Activated CD8-positive, alpha-beta T cell treated with anti-CD3 and anti-CD28 coated beads for 36 hours (primary cell): Measurements from ENCODE around the gene CD320. TPM values are rescaled to one million over a fixed set of nuclear protein-coding genes. Genes with fewer than 3 reads are reported as not detected.
"Not testable (repeated sequence)": the region's sequence is repeated elsewhere in the genome, so short reads cannot be mapped to it uniquely, and the experiment has no call there.

ENCODE experiments used
- ATAC-seq: fragments of 200-7000 bp; cut with Tn5 transposase; one replicate; pipeline ENCODE4 v1.10.0; 2021; ENCODE audit warnings: mild to moderate bottlenecking, moderate library complexity
- CTCF ChIA-PET: fragments of 350-600 bp; sonication (Branson Sonifier 250); formaldehyde crosslinking; loops from one replicate; lab custom pipeline; 2021; ENCODE audit warnings: antibody characterized with exemption; lab: Charles Lee
- POLR2A ChIA-PET: fragments of 350-600 bp; sonication (Branson Sonifier 250); formaldehyde crosslinking; loops from one replicate; lab custom pipeline; 2021; ENCODE audit warnings: antibody characterized with exemption; lab: Charles Lee
- DNase-seq: peaks from one replicate; pipeline ENCODE4 v3.0.0-alpha.2; 2020
- H3K27ac Mint-ChIP-seq: one replicate; pipeline ENCODE4 v1.8.0; 2021; ENCODE audit warnings: mild to moderate bottlenecking, mixed read lengths
- H3K27me3 Mint-ChIP-seq: one replicate; pipeline ENCODE4 v1.8.0; 2021; ENCODE audit warnings: mixed read lengths
- H3K36me3 Mint-ChIP-seq: one replicate; pipeline ENCODE4 v1.8.0; 2021; ENCODE audit warnings: low read depth, mixed read lengths
- H3K4me1 Mint-ChIP-seq: one replicate; pipeline ENCODE4 v1.8.0; 2021; ENCODE audit warnings: low read depth, mixed read lengths
- H3K4me3 Mint-ChIP-seq: one replicate; pipeline ENCODE4 v1.8.0; 2021; ENCODE audit warnings: mild to moderate bottlenecking, moderate library complexity, mixed read lengths
- H3K9me3 Mint-ChIP-seq: one replicate; pipeline ENCODE4 v1.8.0; 2021; ENCODE audit warnings: mixed read lengths
- CTCF ChIP-seq: fragments of 200-600 bp; IDR thresholded peaks from one replicate; pipeline ENCODE4 v1.8.0; 2022; ENCODE audit warnings: antibody characterized with exemption, mild to moderate bottlenecking
- intact Hi-C: fragments of 100-400 bp; cut with micrococcal nuclease; formaldehyde crosslinking; loops from one replicate; pipeline ENCODE4 v1.10.0; 2022
- total RNA-seq, 2 experiments: library from RNA; stranded (reverse); gene quantifications; one replicate each; pipeline ENCODE4 v1.2.3, GENCODE V29; 2021

Gene CD320
- total RNA-seq, 2 experiments from 2014 or later, result 59.0 to 62.2 TPM

GRCh38 chr19:8342316-8342683 lies 34.1 kb upstream of the CD320 start:
- Mint-ChIP-seq H3K9me3 (no peaks in the 10 kb centered on the region), H3K27me3 (peaks cover 20% of the 10 kb centered on the region), H3K4me1 (peaks cover 8% of the 10 kb centered on the region), H3K36me3 (no peaks in the 10 kb centered on the region), H3K27ac (no peak overlapping the region), H3K4me3 (peak overlapping the region; percentile 72)
- intact Hi-C loops, result no loop called here
- no peak for DNase-seq
- no peak for ATAC-seq
- POLR2A ChIA-PET, result interaction anchor here (0.7 to 2.7 kb wide), 4 partner anchors 9 to 109 kb away, joined by 3 to 10 read pairs (median 4); partner anchors contain the start of genes NDUFA7 and RPS28
- CTCF ChIA-PET, result interaction anchor here (1.4 to 5.6 kb wide), 2 partner anchors 12 to 56 kb away, joined by 6 to 54 read pairs; no protein-coding TSS in a partner anchor
- TF ChIP-seq CTCF, result no peak

- DNase-seq, H3K4me1 Mint-ChIP-seq, H3K27ac Mint-ChIP-seq, ATAC-seq, H3K36me3 Mint-ChIP-seq, intact Hi-C loops, H3K9me3 Mint-ChIP-seq, H3K4me3 Mint-ChIP-seq: not testable (repeated sequence)
- ChIA-PET POLR2A (interaction anchor here (2.7 kb wide), 1 partner anchor 20 kb away, joined by 10 read pairs; the partner anchor contains the start of genes NDUFA7 and RPS28), CTCF (interaction anchor here (0.9 to 5.6 kb wide), 3 partner anchors 13 to 73 kb away, joined by 3 to 54 read pairs (median 6); no protein-coding TSS in a partner anchor)
- H3K27me3 Mint-ChIP-seq, result peaks cover 23% of the 10 kb centered on the region
Observed at GRCh38 chr19:8341504-8341903, 33.3 kb upstream of the CD320 start.

DNA sequence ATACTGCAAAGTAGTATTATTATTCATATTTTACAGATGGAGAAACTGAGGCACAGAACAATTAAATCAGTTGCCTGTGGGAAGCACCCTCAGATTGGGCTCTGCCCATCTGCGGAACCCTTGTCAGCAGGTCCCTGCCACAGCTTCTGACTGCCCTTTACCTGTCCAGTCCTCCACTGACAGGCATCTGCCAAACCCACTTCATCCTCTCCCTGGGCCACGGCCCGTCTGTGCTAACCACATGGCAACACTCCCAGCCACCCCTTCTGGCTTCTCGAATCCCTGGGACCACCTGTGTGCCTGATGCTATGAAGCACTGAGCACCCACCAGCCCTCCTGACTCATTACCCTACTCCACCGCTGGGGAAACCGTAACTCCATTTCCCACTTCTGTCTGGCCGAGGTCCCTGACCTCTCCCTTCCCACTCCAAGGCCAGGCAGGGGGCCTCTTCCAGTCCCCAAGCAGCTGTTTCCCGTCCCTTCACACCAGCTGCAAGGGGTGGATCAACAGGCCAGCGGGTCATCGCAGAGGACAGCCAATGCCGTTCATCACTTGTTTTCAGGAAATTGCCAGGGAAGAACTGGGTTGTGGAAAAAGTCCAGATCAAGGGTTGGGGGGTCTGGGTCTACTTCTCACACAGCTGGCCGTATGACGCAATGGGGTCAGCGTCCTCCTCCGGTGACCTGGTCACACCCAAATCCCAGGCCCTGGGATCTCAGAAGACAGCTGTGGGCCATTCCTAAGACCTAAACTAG lies 32.4 kb upstream of the CD320 start:
- ATAC-seq (no peak), DNase-seq (no peak)
- ChIA-PET POLR2A (interaction anchor here (1.3 to 1.4 kb wide), 2 partner anchors 17 to 20 kb away, joined by 3 to 4 read pairs; no protein-coding TSS in a partner anchor), CTCF (interaction anchor here (0.9 to 5.6 kb wide), 6 partner anchors 14 to 237 kb away, joined by 3 to 54 read pairs (median 3); partner anchors contain the start of genes MYO1F and RAB11B)
- Mint-ChIP-seq H3K27ac (no peak overlapping the region), H3K9me3 (no peaks in the 10 kb centered on the region), H3K36me3 (no peaks in the 10 kb centered on the region), H3K4me3 (no peak overlapping the region), H3K27me3 (peaks cover 27% of the 10 kb centered on the region), H3K4me1 (peaks cover 14% of the 10 kb centered on the region)
- peak; percentile 29 for TF ChIP-seq CTCF
- intact Hi-C loops, result no loop called here

- Mint-ChIP-seq H3K36me3 (no peaks in the 10 kb centered on the region), H3K27me3 (peaks cover 32% of the 10 kb centered on the region), H3K4me3 (no peak overlapping the region), H3K27ac (no peak overlapping the region), H3K4me1 (peaks cover 18% of the 10 kb centered on the region), H3K9me3 (no peaks in the 10 kb centered on the region)
- no peak for TF ChIP-seq CTCF
- ChIA-PET CTCF (interaction anchor here (1.6 kb wide), 1 partner anchor 16 kb away, joined by 5 read pairs; no protein-coding TSS in a partner anchor), POLR2A (no interaction called here)
- ATAC-seq (no peak), DNase-seq (no peak)
- intact Hi-C loops, result no loop called here
Observed at GRCh38 chr19:8338835-8339234, 30.7 kb upstream of the CD320 start.

DNA sequence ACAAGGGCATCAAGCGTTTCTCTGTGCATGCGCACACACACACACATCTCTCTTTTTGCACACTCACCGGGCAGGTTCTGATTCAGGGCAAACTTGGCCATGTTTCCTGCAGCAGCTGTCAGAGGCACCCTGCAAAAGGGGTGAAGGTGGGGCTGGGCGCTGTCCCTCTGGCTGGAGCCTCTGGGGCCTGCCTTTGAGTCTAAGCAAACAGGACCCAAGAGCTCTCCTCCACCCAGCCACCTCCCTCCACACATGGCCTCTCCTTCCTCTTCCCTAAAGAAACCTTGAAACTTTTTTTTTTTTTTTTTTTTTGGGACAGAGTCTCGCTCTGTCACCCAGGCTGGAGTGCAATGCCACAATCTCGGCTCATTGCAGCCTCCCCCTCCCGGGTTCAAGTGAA lies 29.6 kb upstream of the CD320 start:
- no peak for ATAC-seq
- TF ChIP-seq CTCF, result no peak
- CTCF ChIA-PET, result interaction anchor here (1.6 kb wide), 1 partner anchor 17 kb away, joined by 5 read pairs; no protein-coding TSS in a partner anchor
- DNase-seq, result no peak
- Mint-ChIP-seq H3K27me3 (peaks cover 35% of the 10 kb centered on the region), H3K4me3 (no peak overlapping the region), H3K27ac (no peak overlapping the region), H3K4me1 (peaks cover 13% of the 10 kb centered on the region), H3K36me3 (no peaks in the 10 kb centered on the region), H3K9me3 (no peaks in the 10 kb centered on the region)
- POLR2A ChIA-PET, result no interaction called here
- intact Hi-C loops, result no loop called here
